Stimulated activated naive CD8-positive, alpha-beta T cell treated with anti-CD3 and anti-CD28 coated beads, Interleukin-15, amount 100 ng/mL, for 72 hours (primary cell): ENCODE results near the gene HAND2.

ENCODE experiments used
- ATAC-seq: fragments of 150-1000 bp; cut with Tn5 transposase; 2 replicates; pipeline ENCODE4 v1.10.0; 2021; ENCODE audit warnings: mild to moderate bottlenecking, moderate library complexity
- DNase-seq, 2 donors: peaks; one replicate each; pipeline ENCODE4 v3.0.0; 2021 to 2022
- H3K27ac Mint-ChIP-seq, 2 donors: one replicate each; pipeline ENCODE4 v1.8.0; 2022; ENCODE audit warnings: mild to moderate bottlenecking in 2 of 2, mixed read lengths in 2 of 2, moderate library complexity in 2 of 2
- H3K27me3 Mint-ChIP-seq: one replicate; pipeline ENCODE4 v1.8.0; 2022; ENCODE audit warnings: mixed read lengths
- H3K4me1 Mint-ChIP-seq: one replicate; pipeline ENCODE4 v1.8.0; 2022; ENCODE audit warnings: mild to moderate bottlenecking, mixed read lengths
- H3K4me3 Mint-ChIP-seq, 2 donors: one replicate each; pipeline ENCODE4 v1.8.0; 2022; ENCODE audit warnings: mild to moderate bottlenecking in 2 of 2, mixed read lengths in 2 of 2, moderate library complexity in 1 of 2
- H3K9me3 Mint-ChIP-seq, 2 donors: one replicate each; pipeline ENCODE4 v1.8.0; 2022; ENCODE audit warnings: mixed read lengths in 2 of 2

HAND2 gene

DNA sequence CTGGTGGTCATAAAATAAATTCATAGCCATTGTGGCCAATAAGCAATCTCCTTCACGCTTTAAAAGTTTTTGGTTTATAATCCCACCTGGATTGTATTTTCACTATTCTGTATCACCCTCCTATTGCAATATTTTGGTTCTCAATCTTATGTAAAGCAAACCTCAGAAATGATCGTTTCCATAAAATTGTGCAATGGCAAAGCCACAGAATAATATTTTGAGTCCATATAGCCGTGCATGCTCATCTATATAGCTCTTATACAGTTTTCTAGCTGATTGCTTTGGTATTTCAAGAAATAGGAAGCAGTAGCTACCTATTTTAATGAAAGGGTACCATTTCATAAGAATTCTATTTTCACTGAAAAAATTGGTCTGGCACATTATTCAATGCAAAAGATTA lies 10.0 kb upstream of the HAND2 start:
- DNase-seq, result no peak
- Mint-ChIP-seq H3K27ac (no peak overlapping the region), H3K4me1 (peaks cover 18% of the 10 kb centered on the region), H3K4me3 (no peak overlapping the region), H3K9me3 (no peaks in the 10 kb centered on the region), H3K27me3 (peaks cover 71% of the 10 kb centered on the region)
- no peak for ATAC-seq

DNA sequence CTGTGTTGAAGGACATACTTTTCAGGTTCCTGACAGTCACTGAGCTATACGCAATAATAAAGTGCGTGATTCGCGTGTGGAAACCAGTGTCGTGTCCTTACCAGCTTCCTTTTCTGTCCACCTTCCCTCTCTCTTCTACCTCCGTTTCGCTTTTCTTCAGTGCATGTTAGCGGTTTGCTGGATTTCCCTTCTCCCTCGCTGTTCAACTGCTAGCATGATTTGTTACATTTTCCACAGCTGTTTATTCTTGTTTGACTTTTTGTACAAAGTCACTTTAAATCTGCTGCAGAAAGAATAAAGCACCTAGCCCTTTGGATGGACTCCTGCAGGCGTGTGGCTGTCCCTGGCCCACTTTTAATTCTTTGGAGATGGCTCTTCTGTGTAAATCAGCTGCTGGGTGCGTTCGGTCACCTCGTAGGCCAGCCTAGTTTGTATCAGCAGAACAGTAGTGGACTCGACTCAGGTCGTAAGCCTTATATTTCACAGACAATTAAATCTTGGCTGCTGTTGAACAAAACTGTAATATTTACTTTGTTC lies 8.9 kb upstream of the HAND2 start:
- no peaks in the 10 kb centered on the region for H3K9me3 Mint-ChIP-seq
- DNase-seq (no peak), ATAC-seq (no peak)
- H3K4me1 Mint-ChIP-seq, result peaks cover 18% of the 10 kb centered on the region
- peak overlapping the region; percentile 78 to 81 for H3K4me3 Mint-ChIP-seq
- no peak overlapping the region for H3K27ac Mint-ChIP-seq
- H3K27me3 Mint-ChIP-seq, result peaks cover 73% of the 10 kb centered on the region

DNA sequence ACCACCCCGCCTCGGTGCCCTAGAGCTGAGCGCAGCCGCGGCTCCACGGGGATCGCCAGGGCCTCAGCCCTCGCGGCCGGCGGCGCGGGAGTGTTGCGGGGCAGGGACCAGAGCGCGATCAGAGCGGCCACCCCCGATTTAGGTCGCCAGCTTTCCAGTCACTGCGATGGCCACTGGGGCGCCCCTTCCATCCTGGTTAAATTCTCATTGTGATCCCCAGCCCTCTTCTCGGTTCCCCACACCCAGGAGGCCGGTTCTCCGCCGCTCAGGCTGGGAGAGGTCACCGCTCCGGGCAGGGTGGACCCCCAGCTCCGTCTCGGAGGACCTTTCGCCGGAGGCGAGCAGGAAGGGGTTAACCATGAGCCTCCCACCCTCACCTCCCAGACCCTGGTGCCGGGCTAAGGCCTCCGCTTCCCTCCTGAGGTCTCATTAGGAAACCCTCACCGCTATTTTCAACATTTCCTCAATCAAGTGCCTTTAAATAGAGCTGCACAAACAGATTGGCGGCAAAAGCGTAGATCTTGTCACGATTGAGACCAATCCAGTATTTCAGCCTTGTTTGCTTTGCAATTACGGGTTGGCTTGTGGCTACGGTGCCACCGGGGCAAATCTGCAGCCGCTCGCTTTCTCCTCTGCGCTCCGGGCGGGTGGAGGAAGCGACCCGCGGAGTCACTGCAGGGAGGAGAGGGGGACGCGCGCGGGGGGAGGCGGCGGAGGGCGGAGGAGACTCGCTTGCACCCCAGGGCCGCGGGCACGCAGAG lies 8.3 kb upstream of the HAND2 start:
- Mint-ChIP-seq H3K9me3 (no peaks in the 10 kb centered on the region), H3K4me3 (peak overlapping the region; percentile 76 to 81), H3K27ac (no peak overlapping the region), H3K27me3 (peaks cover 72% of the 10 kb centered on the region), H3K4me1 (peaks cover 18% of the 10 kb centered on the region)
- DNase-seq, result no peak
- ATAC-seq, result peak; percentile 57

DNA sequence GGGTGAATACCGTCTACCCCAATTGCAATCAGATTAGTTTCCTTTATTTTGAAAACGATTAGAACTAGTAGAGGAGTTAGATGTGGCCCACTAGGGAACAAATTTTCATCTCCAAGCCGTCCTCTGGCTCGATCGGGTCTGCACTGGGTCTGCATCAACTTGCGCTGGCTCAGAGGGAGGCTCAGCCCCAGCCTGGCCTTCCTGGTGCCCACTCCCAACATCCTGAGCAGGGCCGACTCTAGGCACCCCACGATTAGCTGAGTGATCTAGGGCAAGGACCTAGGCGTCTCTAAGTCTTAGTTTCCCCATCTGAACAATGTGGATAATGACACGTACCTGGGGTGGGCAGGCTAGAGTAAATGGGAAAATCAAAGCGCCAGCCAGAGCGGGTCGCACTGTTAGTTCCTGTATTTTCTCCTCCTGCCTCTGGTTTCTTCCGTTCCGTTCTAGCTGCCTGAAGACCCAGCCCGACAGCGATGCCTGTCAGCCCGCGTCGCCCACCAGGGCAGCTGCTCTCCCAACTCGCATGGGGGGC lies 7.7 kb upstream of the HAND2 start:
- peak overlapping the region; percentile 76 to 81 for H3K4me3 Mint-ChIP-seq
- ATAC-seq, result peak; percentile 40

DNA sequence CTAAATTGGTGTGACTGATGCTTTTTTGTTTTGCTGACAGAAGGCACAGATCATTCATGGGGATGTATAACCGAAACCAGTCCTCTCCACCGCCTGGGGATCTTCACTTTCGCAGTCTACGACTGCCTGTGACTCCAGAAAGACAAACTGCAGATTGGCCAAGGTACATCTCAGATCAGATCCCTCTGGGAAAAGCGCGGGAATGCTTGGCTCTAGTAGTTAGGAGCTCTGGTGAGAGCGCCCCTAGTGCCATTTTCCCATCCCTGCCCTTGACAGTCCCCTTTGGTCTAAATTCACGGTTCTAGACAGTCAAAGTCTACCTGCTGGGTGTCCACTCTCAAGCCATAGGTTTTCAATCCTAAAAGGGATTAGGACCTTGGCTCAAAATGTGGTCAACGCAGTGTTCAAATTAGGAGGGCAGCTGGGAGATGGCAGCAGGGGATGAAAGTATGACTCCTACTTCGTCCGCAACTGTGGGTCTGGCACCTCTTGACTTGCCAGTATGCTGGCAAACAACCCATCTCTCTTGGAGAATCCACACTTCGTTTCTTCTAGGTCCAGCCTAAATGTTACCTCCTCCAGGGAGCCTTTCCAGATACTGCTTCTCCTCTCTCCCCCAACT lies 6.9 kb upstream of the HAND2 start:
- DNase-seq (no peak), ATAC-seq (no peak)
- Mint-ChIP-seq H3K27ac (no peak overlapping the region), H3K9me3 (no peaks in the 10 kb centered on the region), H3K4me3 (no peak overlapping the region), H3K4me1 (peaks cover 18% of the 10 kb centered on the region), H3K27me3 (peaks cover 84% of the 10 kb centered on the region)

More for the DNA sequence above, 7.7 kb upstream of the HAND2 start:
- DNase-seq, result no peak
- Mint-ChIP-seq H3K4me1 (peaks cover 18% of the 10 kb centered on the region), H3K27ac (no peak overlapping the region), H3K27me3 (peaks cover 76% of the 10 kb centered on the region), H3K9me3 (no peaks in the 10 kb centered on the region)

DNA sequence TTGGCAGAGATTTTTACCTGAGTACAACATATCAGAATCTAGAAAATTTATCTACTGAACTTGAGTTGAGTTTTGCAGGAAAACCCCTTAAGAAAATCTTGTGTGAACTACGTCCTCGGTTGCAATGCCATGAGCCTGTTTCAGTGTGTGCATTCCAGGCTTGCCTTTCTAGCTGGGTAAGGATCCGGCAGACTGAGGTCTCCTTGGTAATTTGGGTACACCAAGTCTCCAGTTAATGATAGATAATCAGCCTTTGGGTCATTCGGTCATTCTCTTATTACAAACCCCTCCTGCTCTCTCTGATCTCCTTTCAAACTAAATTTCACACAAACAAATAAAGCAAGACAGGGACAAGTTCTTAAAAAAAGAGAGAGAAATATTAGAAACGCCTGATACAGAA lies 5.9 kb upstream of the HAND2 start:
- Mint-ChIP-seq H3K9me3 (no peaks in the 10 kb centered on the region), H3K4me1 (peaks cover 18% of the 10 kb centered on the region), H3K27me3 (peaks cover 93% of the 10 kb centered on the region), H3K4me3 (no peak overlapping the region), H3K27ac (no peak overlapping the region)
- ATAC-seq (no peak), DNase-seq (no peak)

DNA sequence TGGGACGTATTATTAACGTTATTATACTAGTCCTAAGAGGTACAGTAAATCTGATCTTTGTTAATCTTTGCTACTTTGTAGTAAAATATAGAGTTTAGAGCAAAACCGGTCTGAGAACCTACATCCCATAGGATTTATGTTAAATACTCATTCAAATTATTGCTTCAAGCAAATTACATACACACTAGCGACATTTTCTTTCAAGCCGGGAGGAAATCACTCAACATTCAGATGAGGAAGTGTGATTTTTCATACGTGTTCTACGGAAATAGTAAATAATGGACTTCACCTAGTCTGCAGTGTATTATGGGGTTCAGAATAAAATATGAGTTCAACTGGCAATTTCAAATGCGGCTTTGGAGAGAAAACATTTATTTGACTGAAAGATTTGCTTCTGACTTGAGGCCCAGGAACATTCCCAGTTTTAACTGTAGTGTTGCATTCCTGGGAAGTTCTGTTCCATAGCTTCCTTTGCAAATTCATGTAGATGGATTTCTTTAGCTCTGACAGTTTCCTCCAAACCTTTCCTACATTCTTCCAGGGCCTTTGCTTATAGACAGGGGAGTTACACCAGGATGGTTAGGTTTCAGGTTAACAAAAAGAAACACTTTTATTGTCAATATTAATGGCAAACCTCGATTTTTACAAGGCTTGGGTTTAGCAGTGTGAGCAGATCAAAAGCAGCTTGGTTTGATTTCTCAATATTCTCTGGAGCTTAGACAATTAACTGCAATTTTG lies 5.3 kb upstream of the HAND2 start:
- no peak for ATAC-seq
- no peaks in the 10 kb centered on the region for H3K9me3 Mint-ChIP-seq

DNA sequence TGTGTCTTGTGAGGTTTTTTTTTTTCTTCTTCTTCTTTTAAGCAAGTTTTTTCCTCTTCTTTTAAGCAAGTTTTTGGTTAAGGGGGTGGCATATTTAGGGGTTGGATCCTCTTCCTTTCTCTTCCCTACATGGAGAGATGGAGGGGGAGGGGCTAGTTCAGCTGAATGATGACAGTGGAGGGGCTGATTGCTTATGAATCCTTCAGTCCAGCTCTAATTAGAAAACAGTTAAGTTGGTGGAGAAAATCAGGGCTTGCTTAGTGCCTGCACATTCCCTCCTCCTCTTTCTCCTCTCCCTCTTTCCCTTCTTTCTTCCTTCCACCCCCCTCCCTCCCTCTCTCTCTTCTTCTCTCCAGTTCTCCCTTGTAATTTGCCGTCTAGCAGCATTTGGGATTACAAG lies 4.4 kb upstream of the HAND2 start:
- DNase-seq, result no peak
- no peaks in the 10 kb centered on the region for H3K9me3 Mint-ChIP-seq
- peaks cover 26% of the 10 kb centered on the region for H3K4me1 Mint-ChIP-seq
- H3K27ac Mint-ChIP-seq, result no peak overlapping the region
- H3K27me3 Mint-ChIP-seq, result peaks cover 99% of the 10 kb centered on the region
- no peak for ATAC-seq
- H3K4me3 Mint-ChIP-seq, result no peak overlapping the region

More for the DNA sequence above, 5.3 kb upstream of the HAND2 start:
- Mint-ChIP-seq H3K4me1 (peaks cover 18% of the 10 kb centered on the region), H3K27ac (no peak overlapping the region), H3K27me3 (peaks cover 99% of the 10 kb centered on the region), H3K4me3 (no peak overlapping the region)
- DNase-seq, result no peak

DNA sequence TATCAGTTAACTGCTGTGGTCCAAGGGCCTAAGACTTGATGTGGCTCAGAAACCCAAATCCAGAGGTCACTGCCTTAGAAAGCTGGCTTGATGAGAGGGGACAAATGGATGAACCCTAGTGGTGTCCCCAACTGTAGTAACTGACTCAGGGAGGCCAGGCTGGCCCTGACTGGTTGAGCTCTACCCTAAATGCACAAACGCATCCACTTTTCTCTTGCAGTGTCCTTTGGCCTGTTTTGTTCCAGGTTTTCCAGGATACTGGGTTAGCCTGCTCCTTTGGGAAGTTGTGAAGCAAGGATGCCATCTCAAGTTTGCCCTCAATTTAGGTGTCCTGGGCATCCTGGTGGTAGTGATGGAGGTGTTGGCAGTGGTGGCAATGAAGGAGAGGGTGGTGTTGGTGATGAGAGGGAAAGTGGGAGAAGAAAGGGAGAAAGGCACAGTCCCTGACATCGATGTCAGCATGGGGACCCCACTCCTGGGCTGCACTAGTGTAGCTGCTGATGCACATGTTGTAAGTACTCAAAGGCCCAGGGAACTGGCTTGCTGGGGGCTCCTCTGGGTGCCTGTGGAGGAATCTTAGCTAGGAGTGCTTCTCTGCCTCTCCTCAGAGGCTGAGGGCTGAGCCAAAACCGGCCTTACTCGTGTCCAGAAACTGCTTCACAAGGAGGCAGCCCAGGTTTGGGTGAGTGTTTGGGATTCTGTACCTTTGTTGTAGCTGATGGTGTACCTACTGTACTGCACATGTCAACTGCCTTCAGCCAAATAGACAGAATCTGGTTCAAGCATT lies 2.9 kb upstream of the HAND2 start:
- H3K27me3 Mint-ChIP-seq, result peaks cover 97% of the 10 kb centered on the region
- H3K4me3 Mint-ChIP-seq, result no peak overlapping the region
- no peaks in the 10 kb centered on the region for H3K9me3 Mint-ChIP-seq
- peaks cover 23% of the 10 kb centered on the region for H3K4me1 Mint-ChIP-seq
- no peak overlapping the region for H3K27ac Mint-ChIP-seq
- ATAC-seq, result peak; percentile 5
- no peak for DNase-seq

DNA sequence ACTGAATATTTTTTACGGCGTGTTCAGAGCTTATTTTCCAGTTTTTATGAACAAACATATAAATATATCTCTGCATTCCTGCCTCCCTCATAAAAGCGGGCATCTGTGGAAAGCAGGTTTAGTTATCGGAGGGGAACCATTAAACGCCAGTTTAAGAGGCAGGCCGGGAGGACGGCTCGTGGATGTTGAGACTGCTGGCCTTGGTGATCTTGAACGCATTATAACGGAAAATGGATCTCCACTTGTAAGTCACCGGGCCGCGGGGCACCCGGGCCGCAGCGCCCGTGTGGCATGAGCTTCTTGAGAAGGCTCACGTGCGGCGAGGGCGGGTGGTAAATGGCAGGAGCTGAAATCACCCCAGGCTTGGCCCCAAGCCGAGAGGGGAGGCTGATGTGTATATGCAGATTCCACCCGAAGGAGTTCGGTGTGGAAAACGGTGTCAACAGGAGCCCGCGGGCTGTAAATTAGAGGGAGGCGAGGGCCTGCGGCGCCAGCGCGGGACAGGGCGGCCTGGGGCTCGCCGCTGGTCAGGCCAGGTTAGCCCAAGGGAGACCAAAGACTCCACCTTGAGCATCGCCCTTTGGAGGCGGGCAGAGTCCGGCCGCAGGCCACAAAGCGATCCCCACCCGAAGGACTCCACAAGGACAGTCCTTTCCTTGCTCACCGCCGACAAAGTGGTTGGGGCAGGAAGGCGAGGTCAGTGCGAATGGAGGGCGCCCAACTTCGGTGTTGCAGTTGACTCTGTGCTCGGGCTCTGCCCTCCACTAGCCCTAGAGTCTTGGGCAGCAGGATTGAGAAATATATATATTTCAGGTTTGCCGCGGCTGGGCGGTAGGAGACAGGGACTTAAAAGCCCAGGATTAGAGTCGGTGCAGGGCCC lies 1.3 kb upstream of the HAND2 start:
- Mint-ChIP-seq H3K4me1 (peaks cover 31% of the 10 kb centered on the region), H3K27ac (no peak overlapping the region), H3K4me3 (peak overlapping the region in 1 of 2 donors; percentile 18), H3K27me3 (peaks cover 97% of the 10 kb centered on the region), H3K9me3 (no peaks in the 10 kb centered on the region)
- ATAC-seq (no peak), DNase-seq (no peak)

DNA sequence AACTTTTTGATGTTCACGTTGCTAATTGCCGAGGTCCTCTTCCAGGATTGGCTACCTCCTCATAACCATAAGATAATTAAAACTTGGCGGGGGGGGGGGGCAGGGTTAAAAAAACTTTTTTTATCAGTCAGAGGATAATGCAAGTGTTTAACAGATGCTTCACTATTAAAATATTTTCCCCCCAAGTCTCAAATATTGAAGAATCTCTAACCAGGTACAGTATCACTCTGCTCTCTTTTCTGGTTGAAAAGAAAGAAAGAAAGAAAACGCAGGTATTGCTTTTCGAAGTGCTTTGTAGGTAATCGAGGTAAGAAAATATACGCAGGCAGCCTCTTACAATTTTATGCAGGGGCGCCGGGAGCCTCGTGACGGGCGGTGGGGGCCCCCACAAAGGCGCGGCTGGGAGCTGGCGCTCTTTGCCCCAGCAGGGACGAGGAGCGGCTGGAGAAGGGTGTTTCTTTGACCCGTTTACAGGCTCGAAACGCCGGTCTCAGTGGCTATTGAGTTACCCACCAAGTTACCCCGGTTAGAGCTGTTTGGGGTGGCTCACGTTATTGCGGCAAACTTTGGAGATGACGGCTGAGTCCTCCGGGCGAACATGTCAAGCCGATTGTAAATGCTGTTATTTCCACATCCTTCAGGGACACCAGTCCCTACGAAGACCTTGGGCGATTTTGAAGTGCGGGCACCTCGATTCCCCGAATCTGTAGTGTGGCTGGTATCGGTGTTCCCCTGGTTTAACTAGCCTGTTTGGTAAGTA lies 477 bp upstream of the HAND2 start:
- ATAC-seq, result no peak
- Mint-ChIP-seq H3K27ac (no peak overlapping the region), H3K4me3 (peak overlapping the region; percentile 79 to 82), H3K9me3 (peaks cover 0 to 7% of the 10 kb centered on the region in 2 donors), H3K27me3 (peaks cover 97% of the 10 kb centered on the region), H3K4me1 (peaks cover 37% of the 10 kb centered on the region)
- DNase-seq, result no peak

DNA sequence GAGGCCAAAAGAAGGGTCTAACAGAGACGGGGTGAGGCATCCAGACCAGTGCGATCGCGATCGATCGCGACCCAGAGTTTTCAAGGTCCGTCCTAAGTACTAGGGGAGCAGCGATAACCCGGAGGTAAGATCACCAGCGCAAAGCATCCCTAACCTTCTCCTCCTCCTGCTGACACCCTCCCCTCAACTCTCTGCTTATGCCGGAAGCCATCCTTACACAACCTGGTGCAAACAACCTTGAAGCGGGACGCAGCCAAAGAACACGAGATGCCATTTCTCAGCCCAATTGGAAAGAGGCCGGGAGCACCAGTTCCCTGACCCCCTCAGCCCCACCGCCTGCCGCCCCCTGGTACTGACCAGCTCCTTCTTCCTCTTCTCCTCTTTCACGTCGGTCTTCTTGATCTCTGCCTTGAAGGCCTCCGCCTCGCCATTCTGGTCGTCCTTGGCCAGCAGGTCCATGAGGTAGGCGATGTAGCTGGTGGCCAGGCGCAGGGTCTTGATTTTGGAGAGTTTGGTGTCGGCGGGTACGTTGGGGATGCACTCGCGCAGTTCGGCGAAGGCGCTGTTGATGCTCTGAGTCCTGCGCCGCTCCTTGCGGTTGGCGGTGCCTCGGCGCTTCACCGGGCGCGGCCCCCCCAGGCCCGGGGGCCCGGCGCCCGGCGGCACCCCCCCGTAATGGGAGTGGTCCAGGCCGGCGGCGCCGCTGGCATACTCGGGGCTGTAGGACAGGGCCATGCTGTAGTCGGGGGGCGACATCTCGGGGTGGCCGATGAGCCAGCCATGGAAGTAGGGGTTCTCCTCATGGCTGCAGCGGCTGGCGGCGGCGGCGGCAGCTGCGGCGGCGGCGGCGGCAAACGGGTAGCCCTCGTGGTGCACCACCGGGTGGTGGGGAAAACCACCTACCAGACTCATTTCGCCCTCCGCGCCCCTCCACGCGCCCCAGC lies 1.4 kb downstream of the HAND2 start:
- DNase-seq (no peak), ATAC-seq (peak; percentile 16)
- peaks cover 0 to 19% of the 10 kb centered on the region in 2 donors for H3K9me3 Mint-ChIP-seq
- peaks cover 54% of the 10 kb centered on the region for H3K4me1 Mint-ChIP-seq
- H3K27ac Mint-ChIP-seq, result peak overlapping the region in 1 of 2 donors; percentile 92
- peaks cover 97% of the 10 kb centered on the region for H3K27me3 Mint-ChIP-seq
- H3K4me3 Mint-ChIP-seq, result peak overlapping the region; percentile 57 to 60
